ENCODE data around the gene JAK3. TPM values are rescaled to one million over a fixed set of nuclear protein-coding genes. Genes with fewer than 3 reads are reported as not detected.

The JAK3 gene
- total and polyA plus RNA-seq, 4 experiments from 2014 or later: 74.6 to 135 (median 114) TPM

DNA sequence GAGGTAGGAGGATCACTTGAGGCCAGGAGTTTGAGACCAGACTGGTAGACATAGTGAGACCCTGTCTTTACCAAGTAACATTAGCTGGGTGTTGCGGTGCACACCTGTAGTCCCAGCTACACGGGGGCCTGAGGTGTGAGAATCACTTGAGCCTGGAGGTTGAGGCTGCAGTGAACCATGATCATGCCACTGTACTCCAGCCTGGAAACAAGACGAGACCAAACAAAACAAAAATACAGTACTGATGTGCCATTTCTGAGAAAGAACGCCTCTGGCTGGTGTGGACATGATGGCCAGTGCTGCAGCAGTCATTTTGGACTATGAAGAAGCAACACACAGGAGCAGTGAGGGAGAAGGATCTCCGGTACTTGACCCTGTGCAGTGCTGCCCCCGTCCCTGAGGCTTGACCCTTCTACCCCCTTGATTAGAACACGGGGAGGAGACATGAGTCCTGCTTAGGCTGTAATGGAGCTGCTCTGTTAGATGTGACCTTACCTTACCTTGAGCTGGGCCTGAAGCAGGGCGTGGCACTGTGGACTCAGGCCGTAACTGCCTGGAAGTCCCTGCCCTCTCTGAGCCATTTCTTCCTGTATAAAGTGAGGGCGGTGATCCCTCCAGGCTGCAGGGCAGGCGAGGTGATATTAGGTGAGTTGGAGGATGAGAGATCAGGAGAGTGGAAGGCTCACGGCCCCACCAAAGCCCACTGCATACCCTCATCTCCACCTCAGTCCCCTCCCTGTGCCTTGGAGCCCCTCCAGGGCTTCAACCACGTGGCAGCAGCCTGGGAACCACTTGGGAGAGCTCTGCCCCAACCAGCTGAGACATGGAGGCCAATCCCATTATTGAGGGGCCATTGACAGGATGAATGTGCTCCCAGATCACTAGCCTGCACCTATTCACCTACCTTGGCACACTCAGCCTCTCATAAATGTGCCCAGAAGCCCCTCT, 17.9 kb upstream of the JAK3 start:
- H3K27ac ChIP-seq (ENCODE audit: low read depth, low read length): no peak overlapping the region
- no peaks in the 10 kb centered on the region for H3K9me3 ChIP-seq (ENCODE audit: control insufficient read depth in 1 of 2, low read length in 2 of 2)
- peaks cover 26 to 29% of the 10 kb centered on the region in 2 donors for H3K36me3 Mint-ChIP-seq
- H3K9me3 Mint-ChIP-seq: no peaks in the 10 kb centered on the region
- peaks cover 10 to 24% (median 15%) of the 10 kb centered on the region in 4 donors for H3K4me1 Mint-ChIP-seq
- H3K27me3 ChIP-seq (ENCODE audit: insufficient read depth, low read length): no peaks in the 10 kb centered on the region
- POLR2A ChIA-PET (ENCODE audit: partially characterized antibody): interaction anchor here (0.6 to 1.7 kb wide), 8 partner anchors 9 to 231 kb away, joined by 3 to 8 read pairs (median 3); partner anchors contain the start of genes CCDC124 and JAK3
- CTCF ChIA-PET (ENCODE audit: partially characterized antibody): interaction anchor here (1.2 to 1.8 kb wide), 2 partner anchors 67 to 73 kb away, joined by 4 to 5 read pairs; partner anchors contain the start of gene CCDC124
- peak overlapping the region in 5 of 7 donors; percentile 4 to 68 (median 56) for H3K27ac Mint-ChIP-seq
- H3K27me3 Mint-ChIP-seq: no peaks in the 10 kb centered on the region
- H3K4me1 ChIP-seq (ENCODE audit: insufficient read depth, low read length): peaks cover 19% of the 10 kb centered on the region
- H3K36me3 ChIP-seq (ENCODE audit: insufficient read depth, low read length): peaks cover 43% of the 10 kb centered on the region
- DNase-seq: no peak
- intact Hi-C loops (cut with micrococcal nuclease): no loop called here
- no peak overlapping the region for H3K4me3 ChIP-seq (ENCODE audit: low read length in 2 of 2)
- H3K4me3 Mint-ChIP-seq: no peak overlapping the region

DNA sequence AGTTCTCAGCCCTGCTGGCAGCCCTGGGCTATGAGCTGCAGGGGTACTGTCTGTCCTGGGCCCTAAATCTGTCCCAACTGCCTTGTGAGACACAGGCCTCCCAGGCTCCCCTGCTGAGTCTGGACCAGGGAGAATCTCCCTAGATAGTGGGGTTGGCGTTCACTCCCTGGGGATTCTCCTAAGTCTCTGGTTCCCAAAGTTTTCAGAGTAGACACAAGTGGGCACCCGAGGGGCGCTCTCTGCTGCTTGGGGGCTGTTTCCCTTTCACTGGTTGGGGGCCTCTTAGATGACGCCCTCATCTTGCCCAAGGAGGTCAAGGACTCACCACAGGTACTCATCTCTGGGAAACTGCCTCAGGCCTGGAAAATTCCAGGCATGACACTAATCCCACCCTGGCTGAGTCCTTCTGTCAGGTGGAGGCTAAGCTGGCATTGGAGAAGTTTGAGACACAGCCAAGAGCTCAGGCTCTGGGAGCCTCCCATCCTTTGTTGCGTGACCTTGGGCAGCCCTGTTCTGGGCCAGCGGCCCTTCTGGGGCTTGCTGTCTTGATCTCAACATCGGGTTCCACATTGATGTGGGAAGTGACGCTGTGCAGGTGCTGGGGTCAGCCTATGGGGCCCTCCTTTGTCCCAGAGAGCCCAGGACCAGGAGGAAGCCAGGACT, 15.9 kb upstream of the JAK3 start:
- Mint-ChIP-seq H3K27me3 (no peaks in the 10 kb centered on the region), H3K4me1 (peaks cover 16 to 39% (median 26%) of the 10 kb centered on the region in 4 donors), H3K36me3 (peaks cover 32 to 40% of the 10 kb centered on the region in 2 donors), H3K27ac (peak overlapping the region in 4 of 7 donors; percentile 22 to 67 (median 30)), H3K4me3 (peak overlapping the region in 5 of 8 donors; percentile 35 to 54 (median 49)), H3K9me3 (no peaks in the 10 kb centered on the region)
- H3K36me3 ChIP-seq (ENCODE audit: insufficient read depth, low read length): peaks cover 43% of the 10 kb centered on the region
- no peak for DNase-seq
- CTCF ChIA-PET (ENCODE audit: partially characterized antibody): interaction anchor here (0.7 to 0.8 kb wide), 2 partner anchors 13 to 69 kb away, joined by 3 to 6 read pairs; partner anchors contain the start of gene CCDC124
- no peak overlapping the region for H3K27ac ChIP-seq (ENCODE audit: low read depth, low read length)
- peaks cover 29% of the 10 kb centered on the region for H3K4me1 ChIP-seq (ENCODE audit: insufficient read depth, low read length)
- intact Hi-C loops (cut with micrococcal nuclease): no loop called here
- POLR2A ChIA-PET (ENCODE audit: partially characterized antibody): interaction anchor here (1.5 to 2.1 kb wide), 3 partner anchors 8 to 69 kb away, joined by 3 to 13 read pairs (median 9); partner anchors contain the start of genes CCDC124 and SLC5A5
- no peaks in the 10 kb centered on the region for H3K27me3 ChIP-seq (ENCODE audit: insufficient read depth, low read length)
- no peak overlapping the region for H3K4me3 ChIP-seq (ENCODE audit: low read length in 2 of 2)
- H3K9me3 ChIP-seq (ENCODE audit: control insufficient read depth in 1 of 2, low read length in 2 of 2): no peaks in the 10 kb centered on the region

DNA sequence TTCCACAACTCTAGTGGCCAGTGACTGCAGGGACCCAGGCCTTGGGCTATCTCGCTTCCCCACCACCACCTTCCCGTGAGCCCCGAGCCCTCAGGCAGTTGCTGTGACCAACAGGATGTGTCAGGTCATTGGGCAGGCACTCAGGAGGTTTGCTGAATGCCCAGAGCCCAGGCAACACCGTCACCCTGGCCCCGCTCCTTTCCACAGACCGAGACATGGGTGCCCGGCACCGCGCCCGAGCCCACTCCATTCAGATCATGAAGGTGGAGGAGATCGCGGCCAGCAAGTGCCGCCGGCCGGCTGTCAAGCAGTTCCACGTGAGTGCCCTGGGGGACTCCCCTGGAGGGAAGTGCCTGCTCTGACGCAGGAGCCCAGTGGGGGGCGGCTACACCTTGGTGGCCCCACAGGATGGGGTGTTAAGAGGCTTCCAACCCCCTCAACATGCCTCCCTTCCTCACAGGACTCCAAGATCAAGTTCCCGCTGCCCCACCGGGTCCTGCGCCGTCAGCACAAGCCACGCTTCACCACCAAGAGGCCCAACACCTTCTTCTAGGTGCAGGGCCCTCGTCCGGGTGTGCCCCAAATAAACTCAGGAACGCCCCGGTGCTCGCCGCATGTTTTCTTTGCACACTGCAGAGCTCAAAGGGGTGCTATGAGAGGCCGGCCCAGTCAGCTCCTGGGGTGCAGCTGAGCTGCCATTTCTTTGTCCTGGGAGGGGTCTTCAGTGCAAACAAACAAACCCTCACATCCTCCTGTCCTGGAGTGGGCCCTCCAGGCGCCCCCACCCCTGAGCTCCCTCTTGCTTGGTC, 15.1 kb upstream of the JAK3 start:
- H3K36me3 Mint-ChIP-seq: peaks cover 32 to 40% of the 10 kb centered on the region in 2 donors
- POLR2A ChIA-PET (ENCODE audit: partially characterized antibody): interaction anchor here (1.5 to 2.1 kb wide), 3 partner anchors 9 to 70 kb away, joined by 3 to 13 read pairs (median 9); partner anchors contain the start of genes CCDC124 and SLC5A5
- H3K4me1 Mint-ChIP-seq: peaks cover 16 to 39% (median 26%) of the 10 kb centered on the region in 4 donors
- H3K36me3 ChIP-seq (ENCODE audit: insufficient read depth, low read length): peaks cover 43% of the 10 kb centered on the region
- CTCF ChIA-PET (ENCODE audit: partially characterized antibody): interaction anchor here (0.7 to 0.8 kb wide), 2 partner anchors 13 to 70 kb away, joined by 3 to 6 read pairs; partner anchors contain the start of gene CCDC124
- H3K4me3 Mint-ChIP-seq: peak overlapping the region in 5 of 8 donors; percentile 49 to 69 (median 54)
- peaks cover 29% of the 10 kb centered on the region for H3K4me1 ChIP-seq (ENCODE audit: insufficient read depth, low read length)
- H3K27ac ChIP-seq (ENCODE audit: low read depth, low read length): no peak overlapping the region
- H3K27me3 ChIP-seq (ENCODE audit: insufficient read depth, low read length): no peaks in the 10 kb centered on the region
- intact Hi-C loops (cut with micrococcal nuclease): no loop called here
- DNase-seq: no peak
- no peaks in the 10 kb centered on the region for H3K9me3 Mint-ChIP-seq
- no peaks in the 10 kb centered on the region for H3K27me3 Mint-ChIP-seq
- H3K4me3 ChIP-seq (ENCODE audit: low read length in 2 of 2): no peak overlapping the region
- H3K9me3 ChIP-seq (ENCODE audit: control insufficient read depth in 1 of 2, low read length in 2 of 2): no peaks in the 10 kb centered on the region
- H3K27ac Mint-ChIP-seq: peak overlapping the region in 3 of 7 donors; percentile 22 to 67 (median 59)

DNA sequence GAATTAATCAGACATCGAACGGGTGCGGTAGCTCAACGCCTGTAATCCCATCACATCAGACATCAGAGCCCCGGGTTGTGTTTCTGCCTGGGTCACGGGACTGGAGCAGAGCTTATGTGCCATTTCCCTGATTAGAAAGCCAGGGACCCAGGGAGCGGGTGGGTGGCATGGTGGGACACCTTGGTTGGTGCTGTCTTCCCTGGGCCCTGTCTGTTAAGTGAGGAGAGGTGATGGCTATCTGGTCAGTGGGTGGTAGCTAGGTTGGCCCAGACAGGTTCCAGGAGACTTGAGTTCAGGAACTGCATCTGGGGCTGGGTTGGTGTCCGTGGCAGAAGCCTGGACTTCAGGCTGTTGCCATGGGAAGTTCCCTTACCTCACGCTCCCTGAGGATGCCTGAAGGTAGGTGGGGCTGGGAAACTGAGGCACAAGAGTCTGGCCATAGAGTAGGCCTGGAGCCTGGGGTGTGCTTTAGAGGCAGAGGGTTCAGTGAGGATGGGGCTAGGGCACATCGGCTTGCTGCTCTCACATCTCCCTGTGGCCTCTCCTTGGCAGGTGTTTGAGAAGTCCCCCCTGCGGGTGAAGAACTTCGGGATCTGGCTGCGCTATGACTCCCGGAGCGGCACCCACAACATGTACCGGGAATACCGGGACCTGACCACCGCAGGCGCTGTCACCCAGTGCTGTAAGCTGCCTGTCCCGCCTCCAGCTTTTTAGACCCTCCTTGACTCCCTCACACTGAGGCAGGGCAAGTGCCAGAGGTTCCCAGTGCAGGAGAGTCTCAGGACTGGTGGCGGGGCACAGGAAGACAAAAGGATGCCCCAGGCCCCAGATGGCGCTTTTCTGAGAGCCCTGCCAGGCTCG, 14.0 kb upstream of the JAK3 start:
- H3K27me3 ChIP-seq (ENCODE audit: insufficient read depth, low read length): no peaks in the 10 kb centered on the region
- Mint-ChIP-seq H3K9me3 (peaks cover 0 to under 1% (median 0%) of the 10 kb centered on the region in 8 donors), H3K27me3 (no peaks in the 10 kb centered on the region), H3K36me3 (peaks cover 32 to 40% of the 10 kb centered on the region in 2 donors), H3K4me3 (peak overlapping the region; percentile 98 to 100 (median 100)), H3K27ac (peak overlapping the region; percentile 69 to 99 (median 88)), H3K4me1 (peaks cover 16 to 39% (median 26%) of the 10 kb centered on the region in 4 donors)
- H3K4me3 ChIP-seq (ENCODE audit: low read length in 2 of 2): no peak overlapping the region
- peak overlapping the region; percentile 79 for H3K27ac ChIP-seq (ENCODE audit: low read depth, low read length)
- POLR2A ChIA-PET (ENCODE audit: partially characterized antibody): interaction anchor here (1.4 to 8.1 kb wide), 7 partner anchors 10 to 142 kb away, joined by 3 to 340 read pairs (median 27); partner anchors contain the start of genes CCDC124, FCHO1, MAP1S and SLC5A5
- no peak for DNase-seq
- H3K36me3 ChIP-seq (ENCODE audit: insufficient read depth, low read length): peaks cover 43% of the 10 kb centered on the region
- H3K4me1 ChIP-seq (ENCODE audit: insufficient read depth, low read length): peaks cover 29% of the 10 kb centered on the region
- intact Hi-C loops (cut with micrococcal nuclease): no loop called here
- CTCF ChIA-PET (ENCODE audit: partially characterized antibody): interaction anchor here (4.0 to 11.3 kb wide), 2 partner anchors 9 to 72 kb away, joined by 17 to 306 read pairs; partner anchors contain the start of genes CCDC124 and SLC5A5
- no peaks in the 10 kb centered on the region for H3K9me3 ChIP-seq (ENCODE audit: control insufficient read depth in 1 of 2, low read length in 2 of 2)

DNA sequence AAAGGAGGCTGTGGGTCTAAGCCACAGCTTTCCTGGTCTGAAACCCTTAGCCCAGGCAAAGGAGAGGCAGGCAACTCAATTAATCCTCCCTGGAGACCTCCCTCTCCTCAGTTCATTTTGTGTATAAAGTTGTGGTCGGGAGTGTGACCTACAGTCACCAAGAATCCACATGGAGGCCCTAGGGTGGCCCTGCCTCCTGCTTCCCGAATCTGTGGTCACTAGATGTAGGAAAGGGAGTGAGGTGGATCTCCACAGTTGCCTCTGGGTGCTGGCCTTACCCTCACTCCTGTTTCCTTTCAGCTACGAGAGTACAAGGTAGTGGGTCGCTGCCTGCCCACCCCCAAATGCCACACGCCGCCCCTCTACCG, 13.2 kb upstream of the JAK3 start:
- H3K36me3 Mint-ChIP-seq: peaks cover 32 to 40% of the 10 kb centered on the region in 2 donors
- ChIA-PET POLR2A (ENCODE audit: partially characterized antibody) (interaction anchor here (1.0 to 8.1 kb wide), 9 partner anchors 11 to 158 kb away, joined by 3 to 340 read pairs (median 17); partner anchors contain the start of genes CCDC124, FCHO1, MAP1S and SLC5A5), CTCF (ENCODE audit: partially characterized antibody) (interaction anchor here (3.2 to 11.3 kb wide), 3 partner anchors 10 to 73 kb away, joined by 17 to 306 read pairs (median 49); partner anchors contain the start of genes CCDC124, JAK3 and SLC5A5)
- peak overlapping the region; percentile 91 to 100 for H3K4me3 ChIP-seq (ENCODE audit: low read length in 2 of 2)
- peak overlapping the region; percentile 98 to 100 (median 100) for H3K4me3 Mint-ChIP-seq
- DNase-seq: no peak
- H3K4me1 ChIP-seq (ENCODE audit: insufficient read depth, low read length): peaks cover 29% of the 10 kb centered on the region
- H3K36me3 ChIP-seq (ENCODE audit: insufficient read depth, low read length): peaks cover 43% of the 10 kb centered on the region
- peaks cover 15 to 39% (median 26%) of the 10 kb centered on the region in 4 donors for H3K4me1 Mint-ChIP-seq
- H3K27ac ChIP-seq (ENCODE audit: low read depth, low read length): peak overlapping the region; percentile 79
- intact Hi-C loops (cut with micrococcal nuclease): no loop called here
- H3K9me3 ChIP-seq (ENCODE audit: control insufficient read depth in 1 of 2, low read length in 2 of 2): no peaks in the 10 kb centered on the region
- peak overlapping the region; percentile 69 to 99 (median 88) for H3K27ac Mint-ChIP-seq
- H3K9me3 Mint-ChIP-seq: peaks cover 0 to 2% (median 0%) of the 10 kb centered on the region in 8 donors
- no peaks in the 10 kb centered on the region for H3K27me3 ChIP-seq (ENCODE audit: insufficient read depth, low read length)
- no peaks in the 10 kb centered on the region for H3K27me3 Mint-ChIP-seq

Data from CD4-positive, alpha-beta memory T cell (primary cell).